ENCODE measurements around the gene FKBP1B. TPM values are rescaled to one million over a fixed set of nuclear protein-coding genes. Genes with fewer than 3 reads are reported as not detected.

The FKBP1B gene
- polyA plus RNA-seq, 3 donors: 5.2 to 10.1 (median 7.2) TPM

DNA sequence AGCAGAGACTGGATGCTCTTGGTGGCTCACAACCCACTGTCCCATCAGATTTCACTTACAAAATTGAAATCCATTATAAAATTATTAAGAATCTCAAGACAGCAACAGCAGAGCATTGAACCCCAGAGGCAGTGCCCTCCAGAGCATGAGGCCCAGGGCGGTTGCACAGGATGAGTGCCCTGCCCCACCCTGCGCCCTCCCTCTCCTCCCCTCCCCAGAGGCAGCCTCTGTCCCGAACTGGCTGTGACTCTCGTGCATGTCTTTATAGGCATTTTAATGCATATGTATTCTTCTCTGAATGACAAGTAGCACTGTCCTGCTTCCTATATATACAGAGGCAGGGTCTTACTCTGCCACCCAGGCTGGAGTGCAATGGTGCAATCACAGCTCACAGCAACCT, 29.3 kb upstream of the FKBP1B start:
- H3K27me3 Mint-ChIP-seq (ENCODE audit: low read depth in 3 of 3): peaks cover 0 to 3% (median 0%) of the 10 kb centered on the region in 3 donors
- H3K9me3 ChIP-seq (replicated peaks in 1 of 2; ENCODE audit: control insufficient read depth in 1 of 2, insufficient read depth in 1 of 2, low read length in 2 of 2): no peaks in the 10 kb centered on the region
- no peak overlapping the region for H3K4me3 Mint-ChIP-seq
- H3K9ac ChIP-seq (ENCODE audit: insufficient read depth, low read length, poor library complexity, severe bottlenecking): no peak overlapping the region
- no peak overlapping the region for H3K27ac ChIP-seq (ENCODE audit: low read depth in 1 of 2, low read length in 2 of 2)
- intact Hi-C loops (cut with micrococcal nuclease): no loop called here
- peaks cover 17 to 19% of the 10 kb centered on the region in 2 donors for H3K36me3 Mint-ChIP-seq
- no peaks in the 10 kb centered on the region for H3K4me1 ChIP-seq (ENCODE audit: control insufficient read depth in 1 of 2, insufficient read depth in 2 of 2, low read length in 2 of 2)
- peaks cover 4 to 9% of the 10 kb centered on the region in 2 donors for H3K36me3 ChIP-seq (replicated peaks in 1 of 2; ENCODE audit: control insufficient read depth in 1 of 2, insufficient read depth in 2 of 2, low read length in 2 of 2)
- no peak overlapping the region for H3K27ac Mint-ChIP-seq
- WGBS (ENCODE audit: insufficient coverage): no CpG with 5 or more reads among the region's 4 CpGs
- no peaks in the 10 kb centered on the region for H3K9me3 Mint-ChIP-seq
- no peak overlapping the region for H3K4me3 ChIP-seq (replicated peaks in 1 of 3; ENCODE audit: low read depth in 2 of 3, low read length in 3 of 3)
- no peak overlapping the region for H2AFZ ChIP-seq (ENCODE audit: insufficient read depth, low read depth, low read length, poor library complexity, severe bottlenecking)
- H3K4me1 Mint-ChIP-seq: no peaks in the 10 kb centered on the region
- no peaks in the 10 kb centered on the region for H4K20me1 ChIP-seq (ENCODE audit: insufficient read depth, low read length)
- DNase-seq: no peak
- H3K4me2 ChIP-seq (replicated peaks; ENCODE audit: extremely low read depth, low read length, poor library complexity, severe bottlenecking): no peak overlapping the region
- TF ChIP-seq, protein P1, sequence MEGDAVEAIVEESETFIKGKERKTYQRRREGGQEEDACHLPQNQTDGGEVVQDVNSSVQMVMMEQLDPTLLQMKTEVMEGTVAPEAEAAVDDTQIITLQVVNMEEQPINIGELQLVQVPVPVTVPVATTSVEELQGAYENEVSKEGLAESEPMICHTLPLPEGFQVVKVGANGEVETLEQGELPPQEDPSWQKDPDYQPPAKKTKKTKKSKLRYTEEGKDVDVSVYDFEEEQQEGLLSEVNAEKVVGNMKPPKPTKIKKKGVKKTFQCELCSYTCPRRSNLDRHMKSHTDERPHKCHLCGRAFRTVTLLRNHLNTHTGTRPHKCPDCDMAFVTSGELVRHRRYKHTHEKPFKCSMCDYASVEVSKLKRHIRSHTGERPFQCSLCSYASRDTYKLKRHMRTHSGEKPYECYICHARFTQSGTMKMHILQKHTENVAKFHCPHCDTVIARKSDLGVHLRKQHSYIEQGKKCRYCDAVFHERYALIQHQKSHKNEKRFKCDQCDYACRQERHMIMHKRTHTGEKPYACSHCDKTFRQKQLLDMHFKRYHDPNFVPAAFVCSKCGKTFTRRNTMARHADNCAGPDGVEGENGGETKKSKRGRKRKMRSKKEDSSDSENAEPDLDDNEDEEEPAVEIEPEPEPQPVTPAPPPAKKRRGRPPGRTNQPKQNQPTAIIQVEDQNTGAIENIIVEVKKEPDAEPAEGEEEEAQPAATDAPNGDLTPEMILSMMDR (IDR thresholded peaks at IDR 0.05): no peak
- H3K79me2 ChIP-seq (ENCODE audit: insufficient read depth, low read length): no peaks in the 10 kb centered on the region
- no peaks in the 10 kb centered on the region for H3K27me3 ChIP-seq (ENCODE audit: control insufficient read depth in 2 of 2, insufficient read depth in 2 of 2, low read length in 2 of 2)

DNA sequence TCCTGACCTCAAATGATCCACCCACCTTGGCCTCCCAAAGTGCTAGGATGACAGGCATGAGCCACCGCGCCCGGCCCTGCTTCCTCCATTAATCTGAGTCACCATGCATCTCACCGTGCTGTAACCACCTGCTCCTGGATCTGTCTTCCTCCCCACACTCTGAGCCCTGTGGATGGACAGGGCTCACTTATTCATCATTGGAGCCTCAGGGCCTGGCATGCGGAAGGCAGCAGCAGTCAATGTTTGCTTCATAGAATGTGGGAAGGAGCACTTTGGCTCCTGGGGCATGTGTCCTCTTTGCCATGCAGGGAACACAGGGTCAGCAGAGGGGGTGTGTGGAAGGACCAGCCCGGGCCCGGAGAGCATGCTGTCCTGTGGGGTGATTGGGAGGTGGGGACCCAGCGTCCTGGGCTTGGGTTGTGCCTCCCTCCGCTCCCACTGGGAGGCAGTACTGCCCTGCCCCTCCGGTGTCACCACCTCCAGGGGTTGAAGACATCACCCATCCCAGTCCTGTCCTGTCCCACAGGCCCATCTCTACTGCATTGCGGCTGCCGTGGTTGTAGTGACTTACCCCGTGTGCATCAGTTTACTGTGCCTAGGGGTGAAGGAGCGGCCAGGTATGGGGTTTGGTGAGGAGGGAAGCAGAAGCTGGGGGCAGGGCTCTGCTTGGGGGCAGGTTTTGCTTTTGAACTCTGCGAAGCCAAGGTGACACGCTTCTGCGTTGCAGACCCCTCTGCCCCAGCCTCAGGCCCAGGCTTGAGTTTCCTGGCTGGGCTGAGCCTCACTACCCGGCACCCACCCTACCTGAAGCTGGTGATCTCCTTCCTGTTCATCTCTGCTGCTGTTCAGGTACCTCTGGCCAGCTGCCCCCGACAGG, 28.2 kb upstream of the FKBP1B start:
- Mint-ChIP-seq H3K4me1 (no peaks in the 10 kb centered on the region), H3K27ac (no peak overlapping the region), H3K27me3 (ENCODE audit: low read depth in 3 of 3) (peaks cover 0 to 3% (median 2%) of the 10 kb centered on the region in 3 donors), H3K9me3 (no peaks in the 10 kb centered on the region), H3K36me3 (peaks cover 20 to 24% of the 10 kb centered on the region in 2 donors), H3K4me3 (no peak overlapping the region)
- Histone ChIP-seq H3K9me3 (replicated peaks in 1 of 2; ENCODE audit: control insufficient read depth in 1 of 2, insufficient read depth in 1 of 2, low read length in 2 of 2) (no peaks in the 10 kb centered on the region), H3K4me1 (ENCODE audit: control insufficient read depth in 1 of 2, insufficient read depth in 2 of 2, low read length in 2 of 2) (no peaks in the 10 kb centered on the region), H3K36me3 (replicated peaks in 1 of 2; ENCODE audit: control insufficient read depth in 1 of 2, insufficient read depth in 2 of 2, low read length in 2 of 2) (peaks cover 4 to 9% of the 10 kb centered on the region in 2 donors), H3K27ac (ENCODE audit: low read depth in 1 of 2, low read length in 2 of 2) (no peak overlapping the region), H3K27me3 (ENCODE audit: control insufficient read depth in 2 of 2, insufficient read depth in 2 of 2, low read length in 2 of 2) (no peaks in the 10 kb centered on the region), H3K9ac (ENCODE audit: insufficient read depth, low read length, poor library complexity, severe bottlenecking) (no peak overlapping the region), H2AFZ (ENCODE audit: insufficient read depth, low read depth, low read length, poor library complexity, severe bottlenecking) (no peak overlapping the region), H3K4me2 (replicated peaks; ENCODE audit: extremely low read depth, low read length, poor library complexity, severe bottlenecking) (no peak overlapping the region), H4K20me1 (ENCODE audit: insufficient read depth, low read length) (no peaks in the 10 kb centered on the region), H3K79me2 (ENCODE audit: insufficient read depth, low read length) (no peaks in the 10 kb centered on the region), H3K4me3 (replicated peaks in 1 of 3; ENCODE audit: low read depth in 2 of 3, low read length in 3 of 3) (no peak overlapping the region)
- WGBS (ENCODE audit: insufficient coverage): 94% methylated on average over 14 of the region's 19 CpGs
- TF ChIP-seq, protein P1 (IDR thresholded peaks at IDR 0.05): no peak
- intact Hi-C loops (cut with micrococcal nuclease): no loop called here
- peak in 1 of 3 donors; percentile 4 for DNase-seq

Measured in CD14-positive monocyte (primary cell).